Measurements from ENCODE around the gene NMT2. TPM values are rescaled to one million over a fixed set of nuclear protein-coding genes. Genes with fewer than 3 reads are reported as not detected.

NMT2 gene
- total and polyA plus RNA-seq, 2 experiments from 2014 or later: 11.7 to 16.8 TPM

DNA sequence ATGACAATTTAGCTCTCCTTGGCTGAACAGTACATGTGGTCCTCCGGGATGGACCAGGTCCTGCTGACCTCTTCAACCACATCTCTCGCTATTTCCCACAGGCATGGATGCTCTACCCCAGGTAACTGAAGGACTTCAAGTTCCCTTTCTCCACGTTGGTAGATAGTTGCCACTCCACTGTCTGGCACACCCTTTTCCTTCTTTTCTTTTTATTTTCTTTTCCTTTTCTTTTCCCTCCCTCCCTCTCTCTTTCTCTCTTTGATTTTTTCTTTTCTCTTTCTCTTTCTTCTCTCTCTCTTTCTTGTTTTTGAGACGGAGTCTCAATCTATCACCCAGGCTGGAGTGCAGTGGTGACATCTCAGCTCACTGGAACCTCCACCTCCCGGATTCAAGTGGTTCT is 77.1 kb downstream of the NMT2 start:
- H3K4me1 Mint-ChIP-seq: no peaks in the 10 kb centered on the region; the same call in 2 of the 3 replicates
- no peaks in the 10 kb centered on the region for H3K36me3 Mint-ChIP-seq (ENCODE audit: low read depth)
- Histone ChIP-seq H3K9me2 (ENCODE audit: insufficient read depth) (no peaks in the 10 kb centered on the region), H2AFZ (no peak overlapping the region), H4K20me1 (replicated peaks; ENCODE audit: insufficient read depth) (no peaks in the 10 kb centered on the region), H3K36me3 (ENCODE audit: insufficient read depth) (no peaks in the 10 kb centered on the region), H3K27ac (ENCODE audit: low read depth) (no peak overlapping the region), H3K79me2 (replicated peaks; ENCODE audit: insufficient read depth) (no peaks in the 10 kb centered on the region), H3K4me3 (no peak overlapping the region), H3K4me1 (ENCODE audit: insufficient read depth) (no peaks in the 10 kb centered on the region; the same call in 1 of the 2 replicates), H3F3A (replicated peaks; ENCODE audit: low read depth) (no peaks in the 10 kb centered on the region; the same call in 1 of the 2 replicates), H3K4me2 (no peak overlapping the region), H3K27me3 (ENCODE audit: insufficient read depth) (no peaks in the 10 kb centered on the region)
- DNase-seq (ENCODE audit: low spot score) (no peak), ATAC-seq (no peak)
- peaks cover 2% of the 10 kb centered on the region for H3K27me3 Mint-ChIP-seq (ENCODE audit: insufficient read depth, low read depth, poor library complexity)
- H3K4me3 Mint-ChIP-seq: no peak overlapping the region
- no peaks in the 10 kb centered on the region for H3K9me3 Mint-ChIP-seq
- TF ChIP-seq JUNB (IDR thresholded peaks at IDR 0.05; ENCODE audit: unreplicated experiment): no peak
- no peak overlapping the region for H3K27ac Mint-ChIP-seq

DNA sequence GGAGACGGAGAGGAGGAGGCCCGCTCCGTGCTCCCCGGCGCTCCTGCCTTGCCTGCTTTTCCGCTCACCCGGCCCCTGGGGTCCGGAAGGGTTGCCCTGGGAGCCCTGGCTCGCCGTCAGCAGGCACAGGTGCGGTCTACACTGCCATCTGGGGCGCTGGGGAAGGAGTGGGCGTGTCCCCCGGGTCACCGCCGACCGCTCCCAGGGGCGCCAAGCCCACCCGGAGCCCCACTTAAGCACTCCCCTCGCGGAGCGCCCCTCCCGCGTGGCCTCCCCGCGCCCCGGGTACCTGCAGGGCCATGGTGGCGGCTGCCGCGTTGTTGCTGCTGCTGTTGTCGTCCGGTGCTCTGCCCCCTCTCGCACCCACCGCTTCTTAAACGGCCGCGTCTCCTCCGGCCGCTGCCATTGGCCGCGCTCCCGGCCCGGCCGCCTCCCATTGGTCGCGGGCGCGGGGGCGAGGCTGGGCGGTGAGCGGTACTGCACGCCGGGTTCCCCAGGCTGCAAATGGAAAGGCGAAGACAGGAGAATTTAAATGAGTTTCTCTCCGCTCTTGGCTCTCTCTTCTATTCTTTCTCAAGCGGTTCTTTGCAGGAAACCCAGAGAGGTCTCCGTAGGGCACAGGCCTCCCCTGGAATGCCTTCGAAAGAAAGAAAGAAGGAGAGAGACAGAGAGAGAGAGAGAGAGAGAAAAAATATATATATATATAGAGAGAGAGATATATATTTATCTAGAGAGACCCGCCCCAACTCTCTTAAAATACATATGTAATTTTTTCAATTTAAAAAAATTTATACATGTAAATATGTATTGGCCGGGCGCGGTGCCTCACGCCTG is 79.8 kb downstream of the NMT2 start, which contains the start of gene ACBD7:
ACBD7 (minus strand) TSS at position 349 of the 834 bp plus-strand sequence; CDS start at position 301, 48 bp downstream.
- Histone ChIP-seq H3K4me3 (peak within 1 kb of the TSS; percentile 61), H3K4me1 (ENCODE audit: insufficient read depth) (no peaks in the 10 kb centered on the region; the same call in 1 of the 2 replicates), H3K27me3 (ENCODE audit: insufficient read depth) (no peaks in the 10 kb centered on the region), H3K27ac (ENCODE audit: low read depth) (no peak within 1 kb of the TSS; the same call in 1 of the 2 replicates), H3K79me2 (replicated peaks; ENCODE audit: insufficient read depth) (no peaks in the 10 kb centered on the region), H3F3A (replicated peaks; ENCODE audit: low read depth) (no peaks in the 10 kb centered on the region), H3K9me2 (ENCODE audit: insufficient read depth) (no peaks in the 10 kb centered on the region), H3K4me2 (peak within 1 kb of the TSS; percentile 71), H2AFZ (no peak within 1 kb of the TSS), H3K36me3 (ENCODE audit: insufficient read depth) (no peaks in the 10 kb centered on the region), H4K20me1 (replicated peaks; ENCODE audit: insufficient read depth) (no peaks in the 10 kb centered on the region)
- peaks cover 14% of the 10 kb centered on the region for H3K4me1 Mint-ChIP-seq
- DNase-seq (ENCODE audit: low spot score) (peak; percentile 94), ATAC-seq (peak; percentile 96)
- no peaks in the 10 kb centered on the region for H3K9me3 Mint-ChIP-seq
- TF ChIP-seq CREB1 (CRISPR knock-in tag; IDR thresholded peaks at IDR 0.05; ENCODE audit: low read depth): peak; percentile 50
- TF ChIP-seq, protein P1, sequence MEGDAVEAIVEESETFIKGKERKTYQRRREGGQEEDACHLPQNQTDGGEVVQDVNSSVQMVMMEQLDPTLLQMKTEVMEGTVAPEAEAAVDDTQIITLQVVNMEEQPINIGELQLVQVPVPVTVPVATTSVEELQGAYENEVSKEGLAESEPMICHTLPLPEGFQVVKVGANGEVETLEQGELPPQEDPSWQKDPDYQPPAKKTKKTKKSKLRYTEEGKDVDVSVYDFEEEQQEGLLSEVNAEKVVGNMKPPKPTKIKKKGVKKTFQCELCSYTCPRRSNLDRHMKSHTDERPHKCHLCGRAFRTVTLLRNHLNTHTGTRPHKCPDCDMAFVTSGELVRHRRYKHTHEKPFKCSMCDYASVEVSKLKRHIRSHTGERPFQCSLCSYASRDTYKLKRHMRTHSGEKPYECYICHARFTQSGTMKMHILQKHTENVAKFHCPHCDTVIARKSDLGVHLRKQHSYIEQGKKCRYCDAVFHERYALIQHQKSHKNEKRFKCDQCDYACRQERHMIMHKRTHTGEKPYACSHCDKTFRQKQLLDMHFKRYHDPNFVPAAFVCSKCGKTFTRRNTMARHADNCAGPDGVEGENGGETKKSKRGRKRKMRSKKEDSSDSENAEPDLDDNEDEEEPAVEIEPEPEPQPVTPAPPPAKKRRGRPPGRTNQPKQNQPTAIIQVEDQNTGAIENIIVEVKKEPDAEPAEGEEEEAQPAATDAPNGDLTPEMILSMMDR (conservative IDR thresholded peaks at IDR 0.05; ENCODE audit: low read depth in 2 of 2): peak in 1 of 2 experiments; percentile 9; a peak in 1 of 4 replicates
- peak; percentile 92 for TF ChIP-seq POLR2AphosphoS5 (IDR thresholded peaks at IDR 0.05; ENCODE audit: low read depth)
- no peak for TF ChIP-seq ZNF331 (CRISPR knock-in tag; IDR thresholded peaks at IDR 0.05; ENCODE audit: low read depth)
- TF ChIP-seq ZNF114 (CRISPR knock-in tag; IDR thresholded peaks at IDR 0.05): no peak
- H3K4me3 Mint-ChIP-seq: peak within 1 kb of the TSS; percentile 67
- H3K27ac Mint-ChIP-seq: no peak within 1 kb of the TSS
- H3K36me3 Mint-ChIP-seq (ENCODE audit: low read depth): no peaks in the 10 kb centered on the region
- H3K27me3 Mint-ChIP-seq (ENCODE audit: insufficient read depth, low read depth, poor library complexity): peaks cover 4% of the 10 kb centered on the region

DNA sequence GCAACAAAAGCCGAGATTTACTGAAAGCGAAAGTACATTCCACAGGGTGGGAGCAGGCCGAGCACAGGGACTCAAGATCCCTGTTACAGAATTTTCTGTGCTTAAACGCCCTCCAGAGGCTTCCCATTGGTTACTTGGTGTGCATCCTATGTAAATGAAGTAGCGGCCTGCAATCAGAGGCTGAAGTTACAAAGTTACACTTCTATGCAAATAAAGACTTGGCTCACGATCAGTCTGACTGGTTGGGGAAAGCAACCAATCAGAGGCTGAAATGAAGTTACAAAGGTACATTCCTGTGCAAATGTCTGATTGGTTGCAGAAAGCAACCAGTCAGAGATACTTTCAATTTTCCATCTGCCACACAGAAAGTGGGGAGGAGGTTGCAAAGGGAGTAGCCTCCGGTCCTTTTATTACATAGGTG is 84.0 kb downstream of the NMT2 start:
- Mint-ChIP-seq H3K9me3 (no peaks in the 10 kb centered on the region), H3K27ac (peak overlapping the region; percentile 92), H3K4me1 (peaks cover 14% of the 10 kb centered on the region), H3K36me3 (ENCODE audit: low read depth) (no peaks in the 10 kb centered on the region), H3K4me3 (peak overlapping the region; percentile 40; the same call in 1 of the 3 replicates), H3K27me3 (ENCODE audit: insufficient read depth, low read depth, poor library complexity) (peaks cover 3% of the 10 kb centered on the region)
- no peaks in the 10 kb centered on the region for H3K27me3 ChIP-seq (ENCODE audit: insufficient read depth)
- H4K20me1 ChIP-seq (replicated peaks; ENCODE audit: insufficient read depth): no peaks in the 10 kb centered on the region
- no peaks in the 10 kb centered on the region for H3F3A ChIP-seq (replicated peaks; ENCODE audit: low read depth)
- no peak overlapping the region for H2AFZ ChIP-seq
- no peak overlapping the region for H3K27ac ChIP-seq (ENCODE audit: low read depth)
- H3K9me2 ChIP-seq (ENCODE audit: insufficient read depth): no peaks in the 10 kb centered on the region
- no peaks in the 10 kb centered on the region for H3K36me3 ChIP-seq (ENCODE audit: insufficient read depth)
- H3K4me3 ChIP-seq: no peak overlapping the region
- no peaks in the 10 kb centered on the region for H3K79me2 ChIP-seq (replicated peaks; ENCODE audit: insufficient read depth)
- peak; percentile 92 for DNase-seq (ENCODE audit: low spot score)
- no peak overlapping the region for H3K4me2 ChIP-seq
- no peaks in the 10 kb centered on the region for H3K4me1 ChIP-seq (ENCODE audit: insufficient read depth)
- TF ChIP-seq STAT1 (IDR thresholded peaks at IDR 0.05; ENCODE audit: unreplicated experiment) (no peak), CREB1 (CRISPR knock-in tag; IDR thresholded peaks at IDR 0.05; ENCODE audit: low read depth) (0 out of 2 replicates have a peak, but pooled peaks have one; percentile 9)
- ATAC-seq: peak; percentile 52
